ENCODE data around the gene CNTN1. TPM values are rescaled to one million over a fixed set of nuclear protein-coding genes. Genes with fewer than 3 reads are reported as not detected.
"Not testable (repeated sequence)": the region's sequence is repeated elsewhere in the genome, so short reads cannot be mapped to it uniquely, and the experiment has no call there.

Gene CNTN1
- total RNA-seq, 6 experiments from 2014 or later, result 0.09 to 0.66 (median 0.26) TPM

- Histone ChIP-seq H3K4me1 (no peaks in the 10 kb centered on the region), H3K36me3 (no peaks in the 10 kb centered on the region), H3K9me3 (no peaks in the 10 kb centered on the region), H3K27ac (no peak overlapping the region), H3K4me3 (no peak overlapping the region), H3K27me3 (no peaks in the 10 kb centered on the region)
- intact Hi-C loops (cut with DNase I), result no loop called here
- DNase-seq (no peak), ATAC-seq (no peak)
- 41% methylated on average over 3 of the region's 3 CpGs for WGBS (ENCODE audit: insufficient coverage, low coverage, low lambda C conversion rate, missing lambda C conversion rate)
- no peak for TF ChIP-seq CTCF (IDR thresholded peaks at IDR 0.05)
- TF ChIP-seq POLR2A (IDR thresholded peaks at IDR 0.05), result no peak
Observed at GRCh38 chr12:41074473-41074769, 382.2 kb downstream of the CNTN1 start.

- no peaks in the 10 kb centered on the region for H3K4me1 ChIP-seq
- H3K27ac ChIP-seq, result no peak overlapping the region
- no peak for DNase-seq
- H3K36me3 ChIP-seq, result no peaks in the 10 kb centered on the region
- H3K9me3 ChIP-seq, result no peaks in the 10 kb centered on the region
- no peak for TF ChIP-seq CTCF (IDR thresholded peaks at IDR 0.05)
- H3K4me3 ChIP-seq, result no peak overlapping the region
- intact Hi-C loops (cut with DNase I), result no loop called here
- ATAC-seq, result no peak
- 71% methylated on average over 6 of the region's 7 CpGs for WGBS (ENCODE audit: insufficient coverage, low coverage, low lambda C conversion rate, missing lambda C conversion rate)
- H3K27me3 ChIP-seq, result no peaks in the 10 kb centered on the region
Observed at GRCh38 chr12:41076114-41076513, 383.9 kb downstream of the CNTN1 start.

GRCh38 chr12:41081241-41081640 lies 389.0 kb downstream of the CNTN1 start:
- H3K27ac ChIP-seq; H3K4me1 ChIP-seq; intact Hi-C loops (cut with DNase I); H3K9me3 ChIP-seq; ATAC-seq; H3K4me3 ChIP-seq; H3K27me3 ChIP-seq; H3K36me3 ChIP-seq; DNase-seq: not testable (repeated sequence)
- WGBS (ENCODE audit: insufficient coverage, low coverage, low lambda C conversion rate, missing lambda C conversion rate), result 0% methylated on average over 1 of the region's 1 CpG

GRCh38 chr12:41089438-41089837 lies 397.2 kb downstream of the CNTN1 start:
- WGBS (ENCODE audit: insufficient coverage, low coverage, low lambda C conversion rate, missing lambda C conversion rate), result 47% methylated on average over 2 of the region's 2 CpGs
- ATAC-seq (no peak), DNase-seq (no peak)
- no peak overlapping the region for H3K27ac ChIP-seq
- H3K4me1 ChIP-seq, result no peaks in the 10 kb centered on the region
- H3K36me3 ChIP-seq, result no peaks in the 10 kb centered on the region
- no peaks in the 10 kb centered on the region for H3K9me3 ChIP-seq
- no peak overlapping the region for H3K4me3 ChIP-seq
- no peaks in the 10 kb centered on the region for H3K27me3 ChIP-seq
- no peak for TF ChIP-seq CTCF (IDR thresholded peaks at IDR 0.05)
- no peak for TF ChIP-seq POLR2A (IDR thresholded peaks at IDR 0.05)
- intact Hi-C loops (cut with DNase I), result no loop called here

- WGBS (ENCODE audit: insufficient coverage, low coverage, low lambda C conversion rate, missing lambda C conversion rate), result 41% methylated on average over 1 of the region's 1 CpG
- TF ChIP-seq POLR2A (IDR thresholded peaks at IDR 0.05) (no peak), CTCF (IDR thresholded peaks at IDR 0.05) (no peak)
- no peak overlapping the region for H3K4me3 ChIP-seq
- intact Hi-C loops (cut with DNase I), result no loop called here
- ATAC-seq (no peak), DNase-seq (no peak)
- no peaks in the 10 kb centered on the region for H3K4me1 ChIP-seq
- H3K36me3 ChIP-seq, result no peaks in the 10 kb centered on the region
- no peak overlapping the region for H3K27ac ChIP-seq
- no peaks in the 10 kb centered on the region for H3K9me3 ChIP-seq
- H3K27me3 ChIP-seq, result no peaks in the 10 kb centered on the region
Observed at GRCh38 chr12:41092115-41092514, 399.9 kb downstream of the CNTN1 start.
